Esophagus (tissue), 2 donors: ENCODE data around the gene ABO. TPM values are rescaled to one million over a fixed set of nuclear protein-coding genes. Genes with fewer than 3 reads are reported as not detected.
"Not testable (repeated sequence)": the region's sequence is repeated elsewhere in the genome, so short reads cannot be mapped to it uniquely, and the experiment has no call there.

Experiments
- H3K27ac ChIP-seq, 2 donors: one replicate each; pipeline ENCODE4 v1.5.1; 2013; ENCODE audit warnings: low read depth in 2 of 2, mild to moderate bottlenecking in 2 of 2, inconsistent platforms in 1 of 2, low read length in 1 of 2, moderate library complexity in 1 of 2
- H3K27me3 ChIP-seq, 2 donors: one replicate each; pipeline ENCODE4 v1.6.1; 2013; ENCODE audit warnings: low read length in 2 of 2, control low read depth in 1 of 2, mild to moderate bottlenecking in 1 of 2; ENCODE audit not compliant: insufficient read depth in 2 of 2, control insufficient read depth in 1 of 2
- H3K36me3 ChIP-seq, 2 donors: one replicate each; pipeline ENCODE4 v1.6.1; 2013; ENCODE audit warnings: low read length in 1 of 2; ENCODE audit not compliant: control insufficient read depth in 2 of 2, insufficient read depth in 2 of 2
- H3K4me1 ChIP-seq, 2 donors: one replicate each; pipeline ENCODE4 v1.6.1; 2013; ENCODE audit warnings: low read length in 1 of 2; ENCODE audit not compliant: control insufficient read depth in 2 of 2, insufficient read depth in 2 of 2
- H3K4me3 ChIP-seq, 2 donors: one replicate each; pipeline ENCODE4 v1.5.1; 2013; ENCODE audit warnings: low read length in 2 of 2, mild to moderate bottlenecking in 2 of 2, low read depth in 1 of 2, moderate library complexity in 1 of 2
- H3K9me3 ChIP-seq, 2 donors: one replicate each; pipeline ENCODE4 v1.6.1; 2013; ENCODE audit warnings: mild to moderate bottlenecking in 2 of 2, low read depth in 1 of 2, low read length in 1 of 2, moderate library complexity in 1 of 2; ENCODE audit not compliant: control insufficient read depth in 2 of 2, insufficient read depth in 1 of 2
- WGBS, 2 donors: extraction: QIAGEN DNeasy Blood & Tissue Kit; methylation state at CpG; one replicate each; pipeline ENCODE4 v1.1.7; 2013; 5-methylcytosine and 5-hydroxymethylcytosine counted together
- polyA plus RNA-seq, 2 donors: library from polyadenylated mRNA; stranded (reverse); fragments of 200-250 nt; gene quantifications; one replicate each; pipeline ENCODE4 v1.2.3, GENCODE V29; 2013
- donor health status: healthy with polysubstance abuse.
- donor health status: Bipolar disorder and iron deficiency.

ABO gene
- polyA plus RNA-seq, 2 donors: 7.7 to 15.6 TPM

DNA sequence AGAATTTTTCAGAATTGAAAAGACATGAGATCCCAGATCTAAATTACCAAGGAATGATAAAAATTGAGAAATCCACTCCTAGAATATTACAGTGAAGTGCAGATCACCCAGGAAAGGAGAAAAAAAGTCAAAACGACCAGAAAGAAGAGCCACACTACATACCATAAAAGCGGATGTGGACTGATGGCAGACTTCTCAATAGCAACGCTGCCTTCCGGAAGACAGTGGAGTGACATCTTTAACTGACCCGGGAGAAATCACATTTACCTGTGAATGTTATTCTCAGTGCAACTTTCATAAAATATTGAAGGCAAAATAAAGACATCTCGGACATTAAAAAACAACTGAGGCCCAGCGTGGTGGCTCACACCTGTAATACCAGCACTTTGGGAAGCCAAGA, 44.5 kb downstream of the ABO start:
- 90 to 94% methylated on average over 7 of the region's 7 CpGs for WGBS, 2 donors

DNA sequence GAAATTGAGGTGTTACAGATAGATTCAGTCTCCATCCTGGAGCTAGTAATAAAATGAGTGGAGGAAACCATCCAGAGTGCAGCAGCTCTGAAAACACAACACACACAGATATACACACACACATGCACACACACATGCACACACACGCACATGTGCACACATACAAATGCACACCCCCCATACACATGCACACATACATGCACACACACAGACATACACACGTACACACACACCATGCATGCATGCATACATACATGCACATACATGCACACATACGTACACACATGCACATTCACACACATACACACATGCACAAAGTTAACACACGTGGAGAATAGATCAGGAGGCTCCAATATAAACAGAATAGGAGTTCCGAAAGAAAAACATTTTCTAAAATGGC, 44.9 kb downstream of the ABO start:
- peaks cover 0 to 2% of the 10 kb centered on the region in 2 donors for H3K27me3 ChIP-seq
- no peaks in the 10 kb centered on the region for H3K36me3 ChIP-seq
- no peak overlapping the region for H3K4me3 ChIP-seq
- H3K9me3 ChIP-seq: no peaks in the 10 kb centered on the region
- H3K27ac ChIP-seq: no peak overlapping the region
- no peaks in the 10 kb centered on the region for H3K4me1 ChIP-seq
- 85 to 90% methylated on average over 5 of the region's 5 CpGs for WGBS, 2 donors

More for the DNA sequence above, 44.5 kb downstream of the ABO start:
- not testable (repeated sequence) for H3K4me1 ChIP-seq, H3K9me3 ChIP-seq, H3K27me3 ChIP-seq, H3K36me3 ChIP-seq, H3K4me3 ChIP-seq, H3K27ac ChIP-seq

DNA sequence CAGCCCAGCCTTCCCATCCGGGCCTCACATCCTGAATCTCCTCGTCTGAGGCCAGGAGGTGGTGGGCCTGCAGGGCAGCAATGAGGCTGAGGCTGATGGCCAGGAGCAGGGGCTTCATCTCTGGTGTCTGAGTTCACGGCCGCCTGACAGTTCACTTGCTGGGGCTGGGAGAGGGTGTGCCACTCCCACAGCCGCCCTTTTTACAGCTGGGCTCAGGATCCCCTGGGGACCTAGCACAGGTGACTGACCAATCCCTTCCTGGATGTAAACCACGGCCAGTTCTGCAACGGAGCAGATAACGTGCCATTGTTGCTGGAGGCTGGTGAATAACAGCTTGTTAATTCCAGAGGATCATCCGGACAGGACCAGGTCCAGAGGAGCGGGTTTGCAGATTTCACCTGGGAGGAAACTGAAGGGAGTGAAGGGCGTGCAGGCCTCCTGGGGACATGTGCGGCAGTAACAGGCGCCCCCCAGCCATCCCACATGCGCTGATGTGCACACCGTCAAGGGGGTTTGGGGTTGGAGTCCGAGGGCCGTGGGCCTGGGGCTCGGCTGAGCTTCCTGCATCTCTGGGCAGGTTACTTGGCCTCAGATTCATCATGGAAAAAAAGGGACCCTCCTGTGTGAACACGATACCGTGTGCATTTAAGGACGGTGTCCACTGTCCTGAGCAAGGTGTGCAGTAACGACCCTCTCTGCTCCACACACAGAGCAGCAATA, 46.4 kb downstream of the ABO start:
- H3K4me1 ChIP-seq, H3K27me3 ChIP-seq, H3K9me3 ChIP-seq, H3K27ac ChIP-seq, H3K4me3 ChIP-seq, H3K36me3 ChIP-seq: not testable (repeated sequence)
- WGBS, 2 donors: 84 to 86% methylated on average over 20 to 22 of the region's 22 CpGs

- not testable (repeated sequence) for H3K9me3 ChIP-seq, H3K27me3 ChIP-seq, H3K36me3 ChIP-seq, H3K4me3 ChIP-seq, H3K4me1 ChIP-seq, H3K27ac ChIP-seq
- WGBS, 2 donors: 83 to 87% methylated on average over 8 of the region's 8 CpGs
Observed at GRCh38 chr9:133227996-133228395, 47.0 kb downstream of the ABO start.

- Histone ChIP-seq H3K27ac (no peak overlapping the region), H3K36me3 (no peaks in the 10 kb centered on the region), H3K9me3 (no peaks in the 10 kb centered on the region), H3K4me1 (no peaks in the 10 kb centered on the region), H3K27me3 (peaks cover 0 to 2% of the 10 kb centered on the region in 2 donors), H3K4me3 (no peak overlapping the region)
- 86 to 88% methylated on average over 11 of the region's 11 CpGs for WGBS, 2 donors
Observed at GRCh38 chr9:133227242-133227860, 47.6 kb downstream of the ABO start.

DNA sequence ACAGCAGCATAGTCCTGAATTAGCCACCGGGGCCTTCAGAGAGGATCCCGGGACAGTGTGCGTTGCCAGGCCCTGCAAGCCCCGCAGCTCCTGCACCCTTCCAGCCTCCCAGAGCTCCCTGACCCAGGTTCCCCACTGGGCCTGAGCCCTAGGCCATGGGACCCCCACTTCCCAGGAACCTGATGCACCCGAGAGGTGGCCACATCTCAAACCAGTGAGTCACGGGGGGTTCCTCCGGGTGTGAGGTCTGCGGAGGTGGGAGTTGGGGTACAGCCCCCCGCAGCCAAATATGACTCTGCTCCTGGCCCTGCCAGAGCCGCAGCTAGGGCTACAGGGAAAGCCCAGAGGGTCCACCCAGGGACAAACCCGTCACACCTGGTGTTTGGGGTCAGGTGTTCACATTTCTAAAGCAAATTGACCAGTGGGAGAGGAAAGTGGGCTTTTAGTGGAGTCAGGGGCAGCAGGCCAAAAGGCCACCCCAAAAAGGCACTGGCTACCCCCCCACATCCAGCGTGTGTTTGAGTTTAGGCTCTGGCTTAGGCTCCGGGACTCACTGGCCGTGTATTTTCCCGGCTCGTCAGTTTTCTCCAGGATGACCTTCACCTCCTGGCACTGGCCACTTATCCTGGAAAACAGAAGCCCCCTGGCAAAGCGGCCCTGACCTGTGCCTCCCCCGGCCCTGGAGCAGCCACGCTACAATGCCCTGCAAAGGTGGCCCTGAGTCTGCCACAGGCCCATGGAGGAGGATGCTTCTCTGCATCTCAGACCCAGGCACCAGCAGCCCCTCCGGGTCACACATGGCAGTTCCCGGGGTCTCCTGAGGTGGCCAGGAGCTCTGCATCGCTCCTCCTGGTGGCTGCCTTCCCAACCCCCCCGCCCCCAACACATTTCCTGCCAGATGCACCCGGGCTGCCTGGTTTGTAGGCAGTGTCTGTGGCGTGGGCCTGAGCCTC, 48.5 kb downstream of the ABO start:
- no peak overlapping the region for H3K4me3 ChIP-seq
- peaks cover 0 to 2% of the 10 kb centered on the region in 2 donors for H3K27me3 ChIP-seq
- WGBS, 2 donors: 78 to 79% methylated on average over 25 of the region's 25 CpGs
- no peaks in the 10 kb centered on the region for H3K9me3 ChIP-seq
- H3K36me3 ChIP-seq: no peaks in the 10 kb centered on the region
- no peak overlapping the region for H3K27ac ChIP-seq
- no peaks in the 10 kb centered on the region for H3K4me1 ChIP-seq

- 77 to 78% methylated on average over 38 of the region's 38 CpGs for WGBS, 2 donors
- Histone ChIP-seq H3K4me1 (no peaks in the 10 kb centered on the region), H3K4me3 (no peak overlapping the region), H3K36me3 (no peaks in the 10 kb centered on the region), H3K27me3 (peaks cover 2% of the 10 kb centered on the region in 2 donors), H3K9me3 (no peaks in the 10 kb centered on the region), H3K27ac (no peak overlapping the region)
Observed at GRCh38 chr9:133225171-133226011, 49.6 kb downstream of the ABO start.

GRCh38 chr9:133224762-133225161, 50.2 kb downstream of the ABO start:
- peaks cover 2% of the 10 kb centered on the region in 2 donors for H3K27me3 ChIP-seq
- no peaks in the 10 kb centered on the region for H3K9me3 ChIP-seq
- no peaks in the 10 kb centered on the region for H3K36me3 ChIP-seq
- H3K4me3 ChIP-seq: no peak overlapping the region
- H3K4me1 ChIP-seq: no peaks in the 10 kb centered on the region
- H3K27ac ChIP-seq: no peak overlapping the region
- WGBS, 2 donors: 80 to 87% methylated on average over 12 of the region's 12 CpGs

GRCh38 chr9:133223159-133223756, 51.7 kb downstream of the ABO start:
- H3K4me1 ChIP-seq, H3K36me3 ChIP-seq, H3K27ac ChIP-seq, H3K4me3 ChIP-seq, H3K27me3 ChIP-seq, H3K9me3 ChIP-seq: not testable (repeated sequence)
- 30 to 35% methylated on average over 11 to 13 of the region's 13 CpGs for WGBS, 2 donors
